Endodermal cell (in vitro differentiated cells): ENCODE results near the gene CDH6. TPM values are rescaled to one million over a fixed set of nuclear protein-coding genes. Genes with fewer than 3 reads are reported as not detected.

ENCODE experiments used
- DNase-seq: peaks from one replicate; pipeline ENCODE4 v3.0.0-alpha.2; 2017
- H3K27ac ChIP-seq: 2 replicates; pipeline ENCODE4 v1.5.1; 2013; ENCODE audit warnings: mild to moderate bottlenecking, low read depth, low read length, moderate library complexity
- H3K27me3 ChIP-seq: 2 replicates; pipeline ENCODE4 v1.6.1; 2013; ENCODE audit warnings: mild to moderate bottlenecking, low read length, moderate library complexity; ENCODE audit not compliant: insufficient read depth, control insufficient read depth, poor library complexity, severe bottlenecking
- H3K36me3 ChIP-seq: 2 replicates; pipeline ENCODE4 v1.7.0; 2013; ENCODE audit warnings: mild to moderate bottlenecking, low read length, moderate library complexity; ENCODE audit not compliant: control insufficient read depth, insufficient read depth
- H3K4me1 ChIP-seq: one replicate; pipeline ENCODE4 v1.7.0; 2013; ENCODE audit warnings: low read length; ENCODE audit not compliant: control insufficient read depth, insufficient read depth
- H3K4me3 ChIP-seq: 2 replicates; pipeline ENCODE4 v1.5.1; 2013; ENCODE audit warnings: mild to moderate bottlenecking, low read length, moderate library complexity
- H3K9ac ChIP-seq: 2 replicates; pipeline ENCODE4 v1.6.1; 2013; ENCODE audit warnings: mild to moderate bottlenecking, low read length, moderate library complexity; ENCODE audit not compliant: poor library complexity, severe bottlenecking; ENCODE audit errors: extremely low read depth
- H3K9me3 ChIP-seq: 2 replicates; pipeline ENCODE4 v1.6.1; 2013; ENCODE audit warnings: mild to moderate bottlenecking, low read length, moderate library complexity; ENCODE audit not compliant: control insufficient read depth
- H3K27ac Mint-ChIP-seq: 2 replicates; pipeline ENCODE4 v1.8.0; 2020; ENCODE audit warnings: mixed read lengths
- H3K27me3 Mint-ChIP-seq: 2 replicates; pipeline ENCODE4 v1.8.0; 2021; ENCODE audit warnings: mild to moderate bottlenecking, mixed read lengths; ENCODE audit not compliant: insufficient read depth
- H3K36me3 Mint-ChIP-seq: 2 replicates; pipeline ENCODE4 v1.8.0; 2020; ENCODE audit warnings: low read depth, mixed read lengths
- H3K4me1 Mint-ChIP-seq: 2 replicates; pipeline ENCODE4 v1.8.0; 2020; ENCODE audit warnings: mixed read lengths
- H3K4me3 Mint-ChIP-seq: 2 replicates; pipeline ENCODE4 v1.8.0; 2020; ENCODE audit warnings: mild to moderate bottlenecking, moderate library complexity, mixed read lengths
- H3K9me3 Mint-ChIP-seq: 2 replicates; pipeline ENCODE4 v1.8.0; 2020; ENCODE audit warnings: mild to moderate bottlenecking, mixed read lengths
- WGBS, 2 experiments: methylation state at CpG; one replicate each; pipeline versions ENCODE4 v1.1.5 to v1.1.7; 2013; ENCODE audit warnings: missing lambda C conversion rate in 2 of 2, mixed read lengths in 1 of 2; ENCODE audit not compliant: insufficient coverage in 1 of 2, insufficient read length in 1 of 2; 5-methylcytosine and 5-hydroxymethylcytosine counted together
- total RNA-seq, 2 donors: library from RNA; stranded (reverse); fragmentation: NEBNext Ultra II Directional in 1 of 2; extraction: Animal tissue kit (Norgen Biotek cat#: 25700) in 1 of 2; gene quantifications; 2 replicates in 1 of 2; 3 replicates in 1 of 2; pipeline ENCODE4 v1.2.1, GENCODE V29; 2021
- TF ChIP-seq, protein P1 (sequence below): fragments of 200-600 bp; sonication (generic); conservative IDR thresholded peaks from 2 replicates; pipeline ENCODE4 v1.5.0; 2021; ENCODE audit warnings: antibody characterized with exemption, mild to moderate bottlenecking

CDH6 gene
- total RNA-seq, 2 donors from 2014 or later: 1.1 TPM

DNA sequence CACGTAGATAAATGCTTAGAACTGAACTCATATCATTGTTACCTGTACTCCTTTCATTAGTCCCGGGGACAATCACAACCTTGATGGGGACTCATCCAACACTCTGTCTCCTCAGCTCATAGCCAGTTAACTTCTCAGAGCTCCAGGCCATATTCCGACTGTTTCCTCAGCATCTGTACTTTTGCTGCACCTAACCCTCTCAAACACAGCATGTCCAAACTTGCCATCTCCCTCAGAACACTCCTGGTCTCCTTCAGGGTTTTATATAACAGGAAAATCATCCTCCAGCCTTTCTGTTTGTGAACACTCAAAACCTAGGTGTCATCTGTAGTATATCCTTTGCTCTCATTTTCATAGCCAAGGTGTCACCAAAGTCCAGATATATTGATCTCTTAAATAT is 150.5 kb downstream of the CDH6 start:
- H3K4me1 ChIP-seq: no peaks in the 10 kb centered on the region
- no peaks in the 10 kb centered on the region for H3K36me3 ChIP-seq
- H3K27ac ChIP-seq: no peak overlapping the region
- H3K36me3 Mint-ChIP-seq: no peaks in the 10 kb centered on the region
- TF ChIP-seq, protein P1, sequence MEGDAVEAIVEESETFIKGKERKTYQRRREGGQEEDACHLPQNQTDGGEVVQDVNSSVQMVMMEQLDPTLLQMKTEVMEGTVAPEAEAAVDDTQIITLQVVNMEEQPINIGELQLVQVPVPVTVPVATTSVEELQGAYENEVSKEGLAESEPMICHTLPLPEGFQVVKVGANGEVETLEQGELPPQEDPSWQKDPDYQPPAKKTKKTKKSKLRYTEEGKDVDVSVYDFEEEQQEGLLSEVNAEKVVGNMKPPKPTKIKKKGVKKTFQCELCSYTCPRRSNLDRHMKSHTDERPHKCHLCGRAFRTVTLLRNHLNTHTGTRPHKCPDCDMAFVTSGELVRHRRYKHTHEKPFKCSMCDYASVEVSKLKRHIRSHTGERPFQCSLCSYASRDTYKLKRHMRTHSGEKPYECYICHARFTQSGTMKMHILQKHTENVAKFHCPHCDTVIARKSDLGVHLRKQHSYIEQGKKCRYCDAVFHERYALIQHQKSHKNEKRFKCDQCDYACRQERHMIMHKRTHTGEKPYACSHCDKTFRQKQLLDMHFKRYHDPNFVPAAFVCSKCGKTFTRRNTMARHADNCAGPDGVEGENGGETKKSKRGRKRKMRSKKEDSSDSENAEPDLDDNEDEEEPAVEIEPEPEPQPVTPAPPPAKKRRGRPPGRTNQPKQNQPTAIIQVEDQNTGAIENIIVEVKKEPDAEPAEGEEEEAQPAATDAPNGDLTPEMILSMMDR: no peak
- H3K4me3 Mint-ChIP-seq: no peak overlapping the region
- no peak overlapping the region for H3K9ac ChIP-seq
- no peaks in the 10 kb centered on the region for H3K27me3 Mint-ChIP-seq
- no peak overlapping the region for H3K4me3 ChIP-seq
- no peaks in the 10 kb centered on the region for H3K4me1 Mint-ChIP-seq
- H3K9me3 ChIP-seq: no peaks in the 10 kb centered on the region
- no peaks in the 10 kb centered on the region for H3K27me3 ChIP-seq
- WGBS, 2 experiments: 92 to 96% methylated on average over 3 of the region's 3 CpGs
- H3K9me3 Mint-ChIP-seq: peaks cover 4% of the 10 kb centered on the region
- H3K27ac Mint-ChIP-seq: no peak overlapping the region
- DNase-seq: no peak

GRCh38 chr5:31346896-31347551 is 153.5 kb downstream of the CDH6 start:
- H3K4me3 ChIP-seq: no peak overlapping the region
- WGBS, 2 experiments: 69 to 94% methylated on average over 3 of the region's 3 CpGs
- Mint-ChIP-seq H3K27ac (no peak overlapping the region), H3K4me1 (no peaks in the 10 kb centered on the region), H3K4me3 (no peak overlapping the region), H3K36me3 (no peaks in the 10 kb centered on the region), H3K27me3 (no peaks in the 10 kb centered on the region), H3K9me3 (peaks cover 4% of the 10 kb centered on the region)
- H3K9me3 ChIP-seq: no peaks in the 10 kb centered on the region
- H3K27ac ChIP-seq: no peak overlapping the region
- no peak overlapping the region for H3K9ac ChIP-seq
- TF ChIP-seq, protein P1: no peak
- H3K27me3 ChIP-seq: no peaks in the 10 kb centered on the region
- no peaks in the 10 kb centered on the region for H3K4me1 ChIP-seq
- H3K36me3 ChIP-seq: no peaks in the 10 kb centered on the region
- no peak for DNase-seq

GRCh38 chr5:31347552-31347905 is 154.0 kb downstream of the CDH6 start:
- H3K36me3 ChIP-seq: no peaks in the 10 kb centered on the region
- H3K9ac ChIP-seq: no peak overlapping the region
- H3K9me3 ChIP-seq: no peaks in the 10 kb centered on the region
- DNase-seq: no peak
- H3K27ac ChIP-seq: no peak overlapping the region
- Mint-ChIP-seq H3K27ac (no peak overlapping the region), H3K36me3 (no peaks in the 10 kb centered on the region), H3K4me3 (no peak overlapping the region), H3K9me3 (no peaks in the 10 kb centered on the region), H3K4me1 (no peaks in the 10 kb centered on the region), H3K27me3 (no peaks in the 10 kb centered on the region)
- H3K27me3 ChIP-seq: no peaks in the 10 kb centered on the region
- TF ChIP-seq, protein P1: no peak
- H3K4me1 ChIP-seq: no peaks in the 10 kb centered on the region
- no peak overlapping the region for H3K4me3 ChIP-seq
